NOMO-1 (cell line): ENCODE data around the gene SNX1.
"Not testable (repeated sequence)": the region's sequence is repeated elsewhere in the genome, so short reads cannot be mapped to it uniquely, and the experiment has no call there.

Experiments
- DNase-seq, 2 experiments: peaks; one replicate each; lab custom pipeline; 2025; ENCODE audit not compliant: unreplicated experiment in 2 of 2; lab: John Stamatoyannopoulos, UW

The SNX1 gene

DNA sequence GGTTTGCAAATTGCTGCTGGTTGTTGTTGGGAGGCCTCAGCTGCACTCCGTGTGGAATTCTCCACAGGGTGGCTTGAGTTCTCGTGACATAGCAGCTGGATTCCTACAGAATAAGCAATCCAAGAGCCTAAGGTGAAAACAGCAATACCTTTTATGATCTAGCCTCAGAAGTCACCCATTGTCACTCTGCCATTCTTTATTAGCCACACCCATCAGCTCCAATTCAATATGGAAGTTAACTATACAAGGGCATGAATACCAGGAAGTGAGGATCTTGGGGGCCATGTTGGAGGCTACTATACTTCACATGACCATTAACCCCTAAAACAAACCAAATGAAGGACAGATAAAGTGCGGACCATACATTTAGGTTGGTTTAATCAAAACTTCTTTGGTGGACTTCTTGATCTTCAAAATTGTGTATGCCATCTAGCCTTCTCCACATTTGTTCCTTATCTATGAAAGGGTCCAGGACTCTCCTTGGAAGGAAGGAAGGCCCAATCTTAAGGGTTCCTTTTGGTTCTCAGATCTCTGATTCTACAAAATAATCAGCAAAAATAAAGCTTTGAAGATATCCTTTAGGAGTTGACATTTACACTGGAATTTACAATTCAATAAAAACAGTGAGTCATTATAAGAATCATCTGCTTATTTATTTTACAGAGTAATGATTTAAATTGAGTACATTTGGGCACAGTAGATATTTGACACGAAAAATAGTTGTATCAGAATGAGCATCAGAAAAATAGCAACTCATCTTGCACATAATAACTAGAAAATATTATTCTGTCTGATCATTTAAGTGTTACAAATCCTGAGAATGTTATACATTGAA is 23.6 kb upstream of the SNX1 start:
- no peak for DNase-seq

DNA sequence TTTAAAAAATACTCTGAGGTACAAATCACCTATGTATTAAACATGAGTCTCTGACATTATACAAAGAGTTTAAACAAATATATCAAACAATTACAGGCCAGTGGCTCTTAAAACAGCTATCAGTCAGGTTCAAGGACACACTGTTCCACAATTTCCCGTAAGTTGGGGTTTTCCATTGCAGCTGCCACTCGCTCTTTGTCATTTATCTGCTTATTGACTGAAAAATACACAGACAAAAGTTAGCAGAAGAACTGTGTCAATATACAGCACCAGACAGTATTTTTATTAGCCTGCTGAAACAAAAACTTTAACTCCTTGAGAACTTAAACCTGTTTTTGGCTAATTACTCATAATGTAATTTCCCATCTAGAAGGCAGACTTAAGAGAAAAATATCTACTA is 23.0 kb upstream of the SNX1 start:
- DNase-seq = no peak

DNA sequence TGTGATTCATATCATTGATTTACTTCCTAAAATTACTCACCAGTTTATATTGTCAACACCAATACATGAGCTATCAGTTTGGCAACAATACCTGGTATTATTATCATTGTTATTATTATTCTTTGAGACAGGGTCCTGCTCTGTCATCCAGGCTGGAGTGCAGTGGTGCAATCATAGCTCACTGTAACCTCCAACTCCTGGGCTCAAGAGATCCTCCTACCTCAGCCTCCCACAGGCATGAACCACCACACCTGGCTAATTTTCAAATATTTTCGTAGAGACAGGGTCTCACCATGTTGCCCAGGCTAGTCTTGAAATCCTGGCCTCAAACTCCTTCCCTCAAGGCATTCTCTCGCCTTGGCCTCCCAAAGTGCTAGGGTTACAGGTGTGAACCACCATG is 22.3 kb upstream of the SNX1 start:
- not testable (repeated sequence) for DNase-seq

DNA sequence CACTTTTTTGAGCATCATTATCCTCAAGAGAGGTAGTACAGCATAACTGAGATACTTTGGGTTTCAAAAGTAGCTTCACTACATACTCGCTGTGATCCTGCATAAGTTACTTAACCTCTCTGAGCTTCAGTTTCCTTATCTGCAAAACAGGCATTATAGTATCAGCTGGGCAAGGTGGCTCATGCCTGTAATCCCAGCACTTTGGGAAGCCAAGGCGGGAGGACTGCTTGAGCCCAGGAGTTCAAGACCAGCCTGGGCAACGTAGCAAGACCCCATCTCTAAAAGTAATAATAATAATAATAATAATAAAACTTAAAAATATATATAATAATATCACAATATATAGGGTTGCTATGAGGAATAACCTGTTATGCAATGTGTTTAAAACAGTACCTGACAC is 13.0 kb upstream of the SNX1 start:
- no peak for DNase-seq

DNA sequence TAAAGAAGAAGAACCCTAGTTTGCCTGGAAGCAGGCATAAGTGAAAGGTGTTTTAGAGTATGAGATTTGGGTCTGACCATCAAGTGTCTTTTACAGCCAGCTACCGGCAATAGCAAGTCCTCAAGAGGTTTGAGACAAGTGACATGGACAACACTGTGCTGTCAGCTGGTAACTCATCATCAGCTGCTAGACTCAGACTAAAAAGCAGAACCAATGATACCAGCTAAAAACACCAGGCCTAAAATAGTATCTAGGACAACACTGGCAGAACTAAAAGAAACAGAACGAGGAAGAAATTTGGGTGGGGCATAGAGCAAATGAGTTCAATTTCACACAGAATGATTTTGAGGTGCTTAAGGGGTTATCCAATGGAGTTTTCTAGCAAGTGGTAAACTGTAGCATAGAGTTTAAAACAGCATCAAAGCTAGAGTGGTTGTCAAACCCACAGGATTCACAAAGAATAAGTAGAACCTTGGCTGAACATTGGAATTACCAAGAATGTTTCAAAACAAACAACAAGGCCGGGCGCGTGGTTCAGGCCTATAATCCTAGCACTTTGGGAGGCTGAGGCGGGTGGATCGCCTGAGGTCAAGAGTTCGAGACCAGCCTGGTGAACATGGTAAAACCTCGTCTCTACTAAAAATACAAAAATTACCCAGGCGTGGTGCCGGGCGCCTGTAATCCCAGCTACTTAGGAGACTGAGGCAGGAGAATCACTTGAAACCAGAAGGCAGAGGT is 6.1 kb upstream of the SNX1 start:
- peak; percentile 18 to 88 for DNase-seq

DNA sequence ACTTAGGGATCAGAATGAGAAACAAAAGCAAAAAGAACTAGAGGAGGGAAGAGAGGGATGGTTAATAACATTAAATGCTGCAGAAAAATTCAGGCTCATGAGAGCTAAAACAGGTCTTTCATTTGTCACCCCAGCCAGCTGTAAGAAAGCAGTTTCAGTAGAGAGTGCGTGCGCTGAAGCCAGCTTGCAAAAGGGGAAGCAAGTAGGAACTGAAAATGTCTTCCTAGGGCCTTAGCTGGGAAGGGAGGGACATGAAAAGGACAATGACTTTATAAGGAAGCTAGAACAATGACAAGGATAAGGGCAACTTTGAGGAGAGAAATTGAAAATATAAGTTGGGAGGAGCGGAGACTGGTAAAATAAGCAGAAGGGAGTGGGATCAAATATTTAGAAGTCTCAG is 5.3 kb upstream of the SNX1 start:
- peak; percentile 80 to 82 for DNase-seq

DNA sequence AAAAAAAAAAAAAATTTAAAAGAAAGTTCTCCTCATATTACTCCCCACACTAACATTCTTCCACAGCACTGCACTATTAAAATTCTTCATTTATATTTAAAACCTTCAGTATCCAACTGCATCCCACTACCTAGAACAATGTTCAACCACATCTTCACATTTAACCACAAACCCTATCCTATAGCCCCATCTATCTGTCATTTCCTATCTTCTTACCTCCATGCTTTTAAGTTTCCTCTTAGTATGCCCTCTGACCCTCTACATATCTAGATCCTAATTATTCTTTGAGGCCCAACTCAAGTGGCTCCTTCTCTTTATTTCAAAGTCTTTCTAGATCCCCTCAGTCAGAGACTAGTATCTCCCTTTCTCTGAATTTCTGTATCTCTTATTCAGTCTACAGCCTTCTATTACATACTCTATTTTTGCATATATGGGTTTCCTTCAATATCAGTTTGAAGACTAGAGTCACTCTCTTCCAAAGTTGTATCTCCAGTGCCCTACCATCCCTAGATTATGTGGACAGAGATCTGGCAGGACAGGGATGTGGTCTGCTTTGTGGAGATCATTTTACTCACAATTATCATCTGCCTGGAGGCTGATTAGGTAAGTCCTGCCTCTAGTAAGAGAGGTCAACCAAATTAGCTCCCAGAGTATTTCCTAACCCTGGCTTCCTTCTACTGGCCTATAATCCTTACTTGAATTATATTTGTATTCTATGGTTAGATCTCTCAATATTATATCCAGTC is 3.5 kb upstream of the SNX1 start:
- DNase-seq = peak; percentile 3 to 30

DNA sequence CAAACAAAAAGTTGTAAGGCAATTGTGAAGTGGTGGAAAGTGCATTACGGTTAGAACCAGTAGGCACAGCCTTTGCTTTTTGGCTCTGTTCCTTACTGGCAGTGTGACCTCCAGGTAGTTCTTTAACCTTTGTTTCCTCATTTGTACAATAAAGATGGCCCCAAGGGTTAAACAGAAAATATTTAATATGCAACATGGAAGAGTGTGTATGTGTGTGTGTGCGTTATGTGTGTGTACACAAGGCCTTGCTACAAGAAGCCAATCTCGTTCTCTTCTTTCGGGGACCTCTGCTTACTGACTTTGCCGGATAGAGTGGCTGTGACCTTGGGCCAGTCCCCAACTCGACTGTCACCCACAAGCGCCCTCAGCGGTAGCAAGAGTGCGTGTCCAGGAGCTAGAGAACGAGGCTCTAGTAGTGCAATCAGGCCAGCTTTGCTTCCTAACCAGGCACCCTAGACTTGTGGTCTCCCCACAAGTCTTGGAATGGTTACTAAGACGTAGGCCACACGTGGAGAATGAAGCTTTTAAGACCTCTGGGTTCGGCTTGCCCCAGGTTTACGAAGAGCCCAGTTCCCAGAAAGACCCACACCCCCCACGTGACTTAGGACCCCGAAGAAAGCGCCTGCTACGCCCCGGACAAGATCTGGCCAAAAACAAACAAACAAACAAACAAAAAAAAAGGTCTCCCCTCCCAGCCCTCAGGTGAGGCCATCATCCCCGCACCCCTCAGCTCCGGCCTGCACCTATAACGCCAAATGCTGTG is 2.7 kb upstream of the SNX1 start:
- peak; percentile 66 to 74 for DNase-seq

DNA sequence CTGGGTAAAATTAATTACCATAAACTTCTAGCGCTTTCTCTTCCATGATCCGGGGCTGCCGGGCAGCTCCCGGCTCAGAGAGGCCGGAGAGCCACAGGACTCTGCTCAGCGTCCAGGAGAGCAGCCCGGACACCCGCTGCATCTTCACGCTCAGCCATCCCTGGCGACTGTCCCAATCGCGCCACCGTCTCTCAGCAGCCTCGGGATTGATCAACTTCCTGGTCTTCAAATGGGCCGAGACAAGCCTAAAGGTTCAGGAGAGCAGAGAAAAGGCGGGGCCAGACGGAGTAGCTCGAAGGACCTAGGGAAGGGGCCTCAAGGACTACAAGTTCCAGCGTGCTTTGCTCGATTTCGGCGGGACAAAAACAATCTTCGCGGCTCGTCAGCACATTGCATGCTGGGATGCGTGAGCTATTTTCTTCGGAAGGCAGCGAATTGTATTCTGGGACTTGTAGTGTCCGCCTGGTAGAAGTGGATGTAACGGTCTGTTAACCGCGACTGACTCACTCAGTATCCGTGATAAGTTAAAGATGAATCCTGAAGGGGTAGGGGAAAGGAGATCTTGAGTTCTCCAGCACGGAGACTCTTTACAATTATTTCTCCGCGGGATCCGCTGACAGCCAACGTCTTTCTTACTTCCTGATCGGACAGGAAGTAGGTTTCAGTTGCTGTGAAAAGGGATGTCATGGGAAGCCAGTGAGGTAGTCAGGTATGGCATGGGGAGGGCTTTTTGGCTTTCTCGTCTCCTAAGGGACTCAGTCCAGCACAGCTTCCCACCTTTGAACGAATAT is 2.0 kb upstream of the SNX1 start, which contains the start of gene CIAO2A:
TSS of gene CIAO2A (minus strand) at position 212 of the 791 bp plus-strand sequence. CDS start at position 142, 70 bp downstream.
- DNase-seq = peak; percentile 99 to 100

DNA sequence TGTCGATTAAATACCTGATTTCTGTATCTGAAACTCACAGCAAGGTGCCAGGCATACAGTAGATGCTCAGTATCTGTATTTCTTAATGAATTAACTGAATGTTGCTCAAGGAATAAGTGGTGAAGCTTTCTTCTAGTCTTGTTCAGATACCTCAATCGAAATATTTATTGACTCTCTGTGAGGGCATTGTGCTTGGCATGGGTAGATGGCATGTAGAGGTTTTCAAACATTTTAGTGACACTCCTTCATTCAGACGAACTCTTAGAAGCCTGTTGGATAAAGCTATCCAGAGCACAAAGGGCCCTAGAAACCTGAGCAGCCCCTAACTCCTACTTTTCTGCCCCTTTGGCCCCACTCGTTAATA is 369 bp upstream of the SNX1 start:
- no peak for DNase-seq

DNA sequence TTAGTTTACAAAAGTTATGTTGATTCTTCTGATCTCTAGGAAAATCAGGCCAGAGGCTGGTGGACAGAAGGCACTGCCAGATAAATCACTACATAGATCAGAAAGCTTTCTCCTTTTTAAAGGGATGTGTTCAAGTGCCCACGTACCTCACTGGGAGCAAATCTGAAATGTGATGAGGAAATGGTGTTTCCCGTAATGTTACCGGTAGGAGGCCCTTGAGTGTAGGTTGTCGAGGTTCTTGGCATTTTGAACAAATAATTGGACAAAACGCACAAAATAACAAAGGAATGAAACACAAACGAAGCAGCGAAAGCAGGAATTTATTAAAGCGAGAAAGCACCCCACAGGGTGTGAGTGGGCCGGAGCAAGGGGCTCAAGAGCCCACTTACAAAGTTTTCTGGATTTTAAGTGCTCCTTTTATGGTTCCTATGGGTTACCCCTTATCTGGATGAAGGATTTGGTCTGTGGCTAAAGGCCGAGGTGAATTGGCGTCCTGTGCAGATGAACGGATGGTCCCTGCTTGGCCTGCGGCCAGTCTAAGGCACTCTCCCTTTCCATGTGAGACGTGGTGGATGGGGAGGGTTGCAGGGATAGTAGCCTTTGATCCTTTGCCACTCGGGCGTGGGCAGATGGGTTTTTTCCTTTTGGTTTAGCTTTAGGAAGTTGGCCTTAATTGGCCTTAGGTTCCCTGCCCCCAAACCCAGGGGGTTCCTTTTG is 1.0 kb downstream of the SNX1 start:
- DNase-seq = peak; percentile 30 to 34

DNA sequence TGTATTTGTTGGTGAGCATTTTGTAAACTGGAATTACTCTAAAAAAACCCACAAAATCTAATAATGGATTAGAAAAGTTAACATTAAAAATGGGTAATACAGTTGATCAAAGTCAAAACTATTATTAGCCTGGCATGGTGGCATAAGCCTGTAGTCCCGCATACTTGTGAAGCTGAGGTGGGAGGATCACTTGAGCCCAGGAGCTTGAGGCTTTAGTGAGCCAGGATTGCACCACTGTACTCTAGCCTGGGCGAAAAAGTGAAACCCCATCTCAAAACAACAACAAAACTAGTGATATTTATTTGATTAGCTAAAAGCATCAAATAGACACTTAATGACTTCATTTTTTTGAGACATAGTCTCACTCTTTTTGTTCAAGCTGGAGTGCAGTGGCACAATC is 3.6 kb downstream of the SNX1 start:
- no peak for DNase-seq

DNA sequence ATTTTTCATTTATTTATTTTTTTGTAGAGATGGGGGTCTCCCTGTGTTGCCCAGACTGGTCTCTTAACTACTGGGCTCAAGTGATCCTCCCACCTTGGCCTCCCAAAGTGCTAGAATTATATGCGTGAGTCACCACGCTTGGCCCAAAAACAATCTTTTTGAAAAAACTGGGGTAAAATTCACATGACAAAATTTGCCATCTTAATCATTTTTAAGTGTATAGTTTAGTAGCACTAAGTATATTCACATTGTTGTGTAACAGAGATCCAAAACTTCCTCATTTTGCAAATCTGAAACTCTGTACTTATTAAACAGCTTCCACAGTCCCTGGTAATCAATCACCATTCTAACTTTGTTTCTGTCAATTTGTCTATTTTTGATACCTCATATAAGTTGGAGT is 5.2 kb downstream of the SNX1 start:
- peak; percentile 84 for DNase-seq

DNA sequence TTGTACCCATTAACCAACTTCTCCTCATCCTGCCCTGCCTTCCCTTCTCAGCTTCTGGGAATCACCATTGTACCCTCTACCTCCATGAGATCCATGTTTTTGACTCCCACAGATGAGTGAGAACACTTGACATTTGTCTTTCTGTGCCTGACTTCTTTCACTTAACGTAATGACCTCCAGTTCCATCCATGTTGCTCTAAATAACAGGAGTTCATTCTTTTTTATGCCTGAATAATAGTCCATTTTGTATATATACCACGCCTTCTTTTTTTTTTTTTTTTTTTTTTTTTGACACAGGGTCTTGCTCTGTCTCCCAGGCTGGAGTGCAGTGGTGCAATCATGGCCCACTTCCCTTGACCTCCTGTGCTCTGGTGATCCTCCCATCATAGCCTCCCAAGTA is 6.7 kb downstream of the SNX1 start:
- no peak for DNase-seq

DNA sequence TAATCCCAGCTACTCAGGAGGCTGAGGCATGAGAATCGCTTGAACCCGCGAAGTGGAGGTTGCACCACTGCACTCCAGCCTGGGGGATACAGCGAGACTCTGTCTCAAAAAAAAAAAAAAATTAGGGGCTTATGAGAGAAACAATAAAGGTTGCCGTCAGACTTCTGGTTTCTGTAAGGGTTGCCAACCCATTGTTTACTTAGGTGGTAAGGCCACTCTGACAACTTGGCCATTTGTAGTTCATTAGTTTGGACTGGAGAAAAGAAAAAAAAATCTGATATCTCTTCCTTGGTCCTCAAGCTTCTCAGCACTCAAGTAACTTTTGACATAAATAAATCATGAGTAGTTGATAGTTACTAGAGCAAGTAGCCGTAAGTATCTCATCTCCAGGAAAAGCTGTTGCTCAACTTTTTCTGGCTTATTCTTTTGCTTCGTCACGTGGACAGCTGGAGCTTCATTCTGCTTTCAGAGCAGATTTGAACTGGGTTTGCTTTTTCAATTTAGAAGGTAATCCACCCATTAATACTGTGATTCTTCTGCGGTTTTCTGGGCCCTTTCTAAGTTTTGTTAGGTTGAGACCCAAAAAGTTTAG is 9.4 kb downstream of the SNX1 start:
- peak; percentile 54 to 83 for DNase-seq

DNA sequence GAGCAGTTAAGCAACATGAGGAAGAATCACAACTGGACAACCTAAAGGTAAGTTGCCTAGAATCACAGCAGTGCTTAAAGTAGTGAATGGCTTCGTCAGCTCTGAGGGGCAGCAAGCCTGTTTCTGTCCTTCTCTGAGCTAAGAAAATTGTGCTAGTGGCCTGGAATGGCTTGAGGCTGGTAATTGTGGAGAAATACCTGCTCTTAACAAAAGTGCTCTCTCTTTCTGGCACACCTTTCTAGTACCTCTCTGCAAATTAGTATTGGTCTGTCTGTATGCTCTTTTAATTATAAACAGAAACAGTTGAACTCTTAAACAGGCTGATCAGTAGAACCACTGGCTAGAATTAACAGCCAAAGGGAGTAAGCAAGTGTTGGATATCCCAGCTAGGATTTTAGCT is 11.6 kb downstream of the SNX1 start:
- no peak for DNase-seq

DNA sequence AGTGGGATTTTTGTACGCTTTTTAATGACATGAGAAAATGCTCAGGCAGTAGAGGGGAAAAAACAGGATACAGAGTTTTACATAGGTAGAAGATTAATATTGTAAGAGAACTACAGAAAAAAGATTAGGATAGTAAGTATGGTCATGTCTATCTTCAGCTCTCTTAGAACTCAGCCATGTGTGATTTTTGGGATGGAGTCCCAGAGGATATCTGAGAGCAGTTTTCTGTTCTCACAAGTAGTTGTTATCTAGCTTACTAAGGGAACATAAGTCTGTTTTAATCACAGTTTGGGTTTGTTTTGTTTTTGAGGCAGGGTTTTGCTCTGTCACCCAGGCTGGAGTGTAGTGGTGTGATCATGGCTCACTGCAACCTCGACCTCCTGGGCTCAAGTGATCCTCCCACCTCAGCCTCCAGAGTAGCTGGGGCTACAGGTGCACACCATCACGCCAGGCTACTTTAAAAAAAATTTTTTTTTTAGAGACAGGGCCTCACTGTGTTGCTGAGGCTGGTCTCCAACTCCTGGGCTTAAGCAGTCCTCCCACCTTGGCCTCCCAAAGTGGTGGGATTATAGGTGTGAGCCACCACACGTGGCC is 14.4 kb downstream of the SNX1 start:
- DNase-seq = not testable (repeated sequence)

DNA sequence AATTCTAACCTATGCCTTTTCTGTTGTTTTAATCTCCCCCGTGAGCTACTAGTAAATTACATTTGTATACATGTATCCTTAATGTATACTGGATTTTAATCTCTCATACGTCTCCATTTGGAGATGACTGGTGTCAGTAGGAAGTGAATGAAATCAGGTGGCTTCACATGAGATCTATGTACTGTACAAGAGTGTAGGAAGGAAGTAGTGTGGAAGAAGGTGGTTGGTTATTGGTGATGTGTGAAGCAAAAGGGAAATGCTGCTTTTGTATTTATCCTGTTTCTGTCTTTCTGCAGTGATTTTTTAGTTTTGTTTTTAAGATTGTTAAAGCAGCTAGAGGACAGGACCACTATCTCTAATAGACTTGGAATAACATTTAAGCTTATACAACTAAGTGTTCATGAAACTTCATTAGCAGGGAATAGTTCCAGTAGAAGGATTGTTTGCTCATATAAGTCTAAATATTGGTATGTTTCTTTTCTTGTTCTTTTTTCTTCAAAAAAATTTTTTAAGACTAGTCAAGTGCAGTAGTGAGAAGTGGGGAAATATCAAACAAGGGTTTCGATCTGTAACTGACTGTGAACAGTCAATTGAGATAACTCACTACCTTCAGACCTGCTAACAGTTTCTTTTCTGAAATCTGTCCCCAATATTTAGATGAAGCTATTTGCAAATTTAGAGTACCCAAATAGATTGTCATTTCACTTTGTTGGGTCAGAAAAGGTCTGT is 15.3 kb downstream of the SNX1 start:
- peak in 1 of 2 experiments; percentile 8 for DNase-seq
